ENCODE results near the gene PDE4B.

- TF ChIP-seq POLR2AphosphoS5 (IDR thresholded peaks at IDR 0.05; ENCODE audit: low read depth, low read length): no peak
- TF ChIP-seq TAF1 (IDR thresholded peaks at IDR 0.05; ENCODE audit: low read depth, low read length): no peak
- no peak for TF ChIP-seq POLR2A (IDR thresholded peaks at IDR 0.05; ENCODE audit: low read depth, low read length)
- TF ChIP-seq POU2F2 (IDR thresholded peaks at IDR 0.05; ENCODE audit: low read depth, low read length): no peak
- no peak for TF ChIP-seq SPI1 (IDR thresholded peaks at IDR 0.05; ENCODE audit: low read depth, low read length)
These were observed 560.1 kb downstream of the PDE4B start for GRCh38 chr1:66352792-66353191.
